PC-9 (cell line): ENCODE results near the gene MAGEB1. TPM values are rescaled to one million over a fixed set of nuclear protein-coding genes. Genes with fewer than 3 reads are reported as not detected.

ENCODE experiments used
- BruUV-seq: library from RNA; stranded (reverse); fragments of 400-500 nt; replicated peaks from 2 replicates; lab custom pipeline; 2021; lab: Mats Ljungman, UMichigan
- CTCF ChIA-PET: fragments of 300-600 bp; sonication (Branson Sonifier 250); formaldehyde crosslinking; loops from one replicate; lab custom pipeline; 2022; ENCODE audit warnings: antibody characterized with exemption; lab: Charles Lee
- POLR2A ChIA-PET: fragments of 300-600 bp; sonication (Branson Sonifier 250); formaldehyde crosslinking; loops from one replicate; lab custom pipeline; 2022; ENCODE audit warnings: antibody characterized with exemption; ENCODE audit not compliant: unreplicated experiment; lab: Charles Lee
- DNase-seq, 2 experiments: peaks; one replicate each; pipeline versions ENCODE4 v3.0.0 to v3.0.0-alpha.2; 2015 to 2022; ENCODE audit warnings: mixed read lengths in 1 of 2
- H2AFZ ChIP-seq: fragments of 200-600 bp; sonication (generic); 2 replicates; pipeline ENCODE4 v1.8.1; 2017; ENCODE audit warnings: antibody characterized with exemption
- H3F3A ChIP-seq: fragments of 200-600 bp; sonication (generic); 2 replicates; pipeline ENCODE4 v1.8.1; 2017; ENCODE audit warnings: antibody characterized with exemption, mild to moderate bottlenecking, low read depth; ENCODE audit not compliant: insufficient read depth
- H3K27ac ChIP-seq: fragments of 200-600 bp; sonication (generic); 2 replicates; pipeline ENCODE4 v1.6.1; 2016; ENCODE audit warnings: mixed run types
- H3K27me3 ChIP-seq: fragments of 200-600 bp; sonication (generic); 2 replicates; pipeline ENCODE4 v1.6.1; 2016; ENCODE audit warnings: low read depth, mixed run types; ENCODE audit not compliant: insufficient read depth
- H3K36me3 ChIP-seq: fragments of 200-600 bp; sonication (generic); 2 replicates; pipeline ENCODE4 v1.6.1; 2016; ENCODE audit warnings: low read depth, mixed run types
- H3K4me1 ChIP-seq: fragments of 200-600 bp; sonication (generic); replicated peaks from 2 replicates; pipeline ENCODE4 v1.6.1; 2016; ENCODE audit warnings: mixed run types; ENCODE audit not compliant: insufficient read depth
- H3K4me2 ChIP-seq: fragments of 200-600 bp; sonication (generic); 2 replicates; pipeline ENCODE4 v1.6.1; 2017; ENCODE audit warnings: mixed run types
- H3K4me3 ChIP-seq: fragments of 200-600 bp; sonication (generic); 2 replicates; pipeline ENCODE4 v1.6.1; 2016; ENCODE audit warnings: mixed run types
- H3K79me2 ChIP-seq: fragments of 200-600 bp; sonication (generic); 2 replicates; pipeline ENCODE4 v1.6.1; 2017; ENCODE audit warnings: low read depth, mixed run types
- H3K9me2 ChIP-seq: fragments of 200-600 bp; sonication (generic); 2 replicates; pipeline ENCODE4 v1.8.1; 2017; ENCODE audit warnings: mild to moderate bottlenecking; ENCODE audit not compliant: insufficient read depth
- H3K9me3 ChIP-seq: fragments of 200-600 bp; sonication (generic); 2 replicates; pipeline ENCODE4 v1.8.1; 2016; ENCODE audit warnings: low read depth; ENCODE audit not compliant: insufficient read depth
- H4K20me1 ChIP-seq: fragments of 200-600 bp; sonication (generic); 2 replicates; pipeline ENCODE4 v1.8.1; 2017; ENCODE audit not compliant: insufficient read depth
- CTCF ChIP-seq: fragments of 200-600 bp; sonication (generic); conservative IDR thresholded peaks from 2 replicates; pipeline ENCODE4 v1.6.1; 2017; ENCODE audit warnings: mixed run types, antibody characterized with exemption, mild to moderate bottlenecking, moderate library complexity
- EZH2 ChIP-seq: fragments of 200-600 bp; sonication (generic); IDR thresholded peaks from 2 replicates; pipeline ENCODE4 v1.8.0; 2017; ENCODE audit warnings: antibody characterized with exemption, low read depth
- intact Hi-C: fragments of 100-400 bp; cut with micrococcal nuclease; formaldehyde crosslinking; loops from one replicate; pipeline ENCODE4 v1.10.0; 2022; ENCODE audit not compliant: unreplicated experiment
- total RNA-seq: library from RNA; stranded (reverse); gene quantifications from 2 replicates; pipeline ENCODE4 v1.2.3, GENCODE V29; 2021

MAGEB1 gene
- total RNA-seq, 1 experiment from 2014 or later = not detected

- no peak overlapping the region for H3K4me3 ChIP-seq
- ChIA-PET CTCF (no interaction called here), POLR2A (no interaction called here)
- no peaks in the 10 kb centered on the region for H3F3A ChIP-seq
- no peaks in the 10 kb centered on the region for H3K9me2 ChIP-seq
- H3K36me3 ChIP-seq = no peaks in the 10 kb centered on the region
- intact Hi-C loops = no loop called here
- DNase-seq = no peak
- H3K79me2 ChIP-seq = no peaks in the 10 kb centered on the region
- BruUV-seq = no TSS peak
- TF ChIP-seq EZH2 = no peak
- no peak for TF ChIP-seq CTCF
- H3K9me3 ChIP-seq = no peaks in the 10 kb centered on the region
- no peaks in the 10 kb centered on the region for H3K4me1 ChIP-seq
- H2AFZ ChIP-seq = no peak overlapping the region
- H3K27me3 ChIP-seq = no peaks in the 10 kb centered on the region
- H3K4me2 ChIP-seq = no peak overlapping the region
- H4K20me1 ChIP-seq = no peaks in the 10 kb centered on the region
- H3K27ac ChIP-seq = no peak overlapping the region
These were observed 13.0 kb downstream of the MAGEB1 start for GRCh38 chrX:30259927-30260326.

- CTCF ChIA-PET = no interaction called here
- TF ChIP-seq CTCF (no peak), EZH2 (no peak)
- Histone ChIP-seq H3K36me3 (no peaks in the 10 kb centered on the region), H3F3A (no peaks in the 10 kb centered on the region), H4K20me1 (no peaks in the 10 kb centered on the region), H3K27ac (no peak overlapping the region), H3K4me1 (no peaks in the 10 kb centered on the region), H3K27me3 (no peaks in the 10 kb centered on the region), H3K4me3 (no peak overlapping the region), H3K9me3 (no peaks in the 10 kb centered on the region), H3K4me2 (no peak overlapping the region), H3K79me2 (no peaks in the 10 kb centered on the region), H3K9me2 (no peaks in the 10 kb centered on the region), H2AFZ (no peak overlapping the region)
- intact Hi-C loops = no loop called here
- DNase-seq = no peak
- POLR2A ChIA-PET = no interaction called here
- BruUV-seq = no TSS peak
These were observed 14.1 kb downstream of the MAGEB1 start for GRCh38 chrX:30261012-30261411.

GRCh38 chrX:30262763-30263162 is 15.8 kb downstream of the MAGEB1 start:
- Histone ChIP-seq H3K79me2 (no peaks in the 10 kb centered on the region), H3K27ac (no peak overlapping the region), H3K36me3 (no peaks in the 10 kb centered on the region), H3K4me3 (no peak overlapping the region), H2AFZ (no peak overlapping the region), H3K27me3 (no peaks in the 10 kb centered on the region), H3K4me2 (no peak overlapping the region), H3K9me2 (no peaks in the 10 kb centered on the region), H3F3A (no peaks in the 10 kb centered on the region), H3K4me1 (no peaks in the 10 kb centered on the region), H3K9me3 (no peaks in the 10 kb centered on the region), H4K20me1 (no peaks in the 10 kb centered on the region)
- ChIA-PET POLR2A (interaction anchor here (0.6 kb wide), 1 partner anchor 42 kb away, joined by 4 read pairs; no protein-coding TSS in a partner anchor), CTCF (no interaction called here)
- intact Hi-C loops = no loop called here
- DNase-seq = no peak
- no TSS peak for BruUV-seq
- TF ChIP-seq CTCF (no peak), EZH2 (no peak)
